Endothelial cell of umbilical vein (primary cell): Measurements from ENCODE around the gene WASL. TPM values are rescaled to one million over a fixed set of nuclear protein-coding genes. Genes with fewer than 3 reads are reported as not detected.
A peak's percentile ranks its signal among the peaks of the same experiment; 100 is the strongest.

Source experiments
- BruUV-seq: library from RNA; stranded (reverse); fragments of 400-500 nt; replicated peaks from 2 replicates; lab custom pipeline; 2021; lab: Mats Ljungman, UMichigan
- CTCF ChIA-PET: fragments of 300-600, 350-600 bp; sonication (Branson Sonifier 250); formaldehyde crosslinking; loops from one replicate; lab custom pipeline; 2021; ENCODE audit warnings: antibody characterized with exemption, inconsistent platforms; lab: Charles Lee
- POLR2A ChIA-PET: fragments of 300-600, 350-600 bp; sonication (Branson Sonifier 250); formaldehyde crosslinking; loops from one replicate; lab custom pipeline; 2021; ENCODE audit warnings: antibody characterized with exemption, inconsistent platforms; lab: Charles Lee
- DNase-seq: peaks from one replicate; pipeline ENCODE4 v3.0.0-alpha.2; 2011; ENCODE audit warnings: low read depth, low spot score
- FAIRE-seq: peaks from 2 replicates; lab custom pipeline; 2011; peaks lifted over from hg19 to GRCh38; lab: Jason Lieb, UNC
- H2AFZ ChIP-seq: 2 replicates; pipeline ENCODE4 v1.6.0; 2012; ENCODE audit warnings: low read depth, low read length, control low read depth, inconsistent platforms
- H3K27ac ChIP-seq: 2 replicates; pipeline ENCODE4 v1.5.1; 2011; ENCODE audit warnings: low read depth, mild to moderate bottlenecking, control low read depth, low read length, moderate library complexity; ENCODE audit not compliant: insufficient read depth
- H3K27me3 ChIP-seq, 2 experiments: 2 replicates each; pipeline versions ENCODE4 v1.6.0 to v1.6.1; 2011; ENCODE audit warnings: low read length in 2 of 2, mixed read lengths in 1 of 2; ENCODE audit not compliant: control insufficient read depth in 2 of 2, insufficient read depth in 2 of 2
- H3K36me3 ChIP-seq, 2 experiments: 2 replicates in 1 of 2; 3 replicates in 1 of 2; pipeline ENCODE4 v1.5.1; 2011; ENCODE audit warnings: low read length in 2 of 2, mild to moderate bottlenecking in 1 of 2, moderate library complexity in 1 of 2; ENCODE audit not compliant: control insufficient read depth in 2 of 2, insufficient read depth in 2 of 2; ENCODE audit errors: extremely low read depth in 1 of 2
- H3K4me1 ChIP-seq: 3 replicates; pipeline ENCODE4 v1.5.1; 2011; ENCODE audit warnings: mild to moderate bottlenecking, low read length; ENCODE audit not compliant: control insufficient read depth, insufficient read depth; ENCODE audit errors: extremely low read depth
- H3K4me2 ChIP-seq: 2 replicates; pipeline ENCODE4 v1.6.1; 2011; ENCODE audit warnings: low read length, control low read depth, mixed read lengths; ENCODE audit not compliant: insufficient read depth
- H3K4me3 ChIP-seq, 3 experiments: fragments of 200-600 bp in 1 of 3; sonication (generic), shearing (Covaris generic) in 1 of 3; replicated peaks in 1 of 3; 2 replicates each; pipeline ENCODE4 v1.5.1; 2011 to 2016; ENCODE audit warnings: control low read depth in 3 of 3, low read length in 3 of 3, mild to moderate bottlenecking in 2 of 3, inconsistent platforms in 1 of 3, low read depth in 1 of 3, moderate library complexity in 1 of 3; ENCODE audit not compliant: insufficient read depth in 1 of 3
- H3K79me2 ChIP-seq: 2 replicates; pipeline ENCODE4 v1.6.0; 2012; ENCODE audit warnings: low read length, inconsistent platforms; ENCODE audit not compliant: control insufficient read depth, insufficient read depth
- H3K9ac ChIP-seq: replicated peaks from 2 replicates; pipeline ENCODE3; 2011; ENCODE audit warnings: low read length, control low read depth; ENCODE audit not compliant: insufficient read depth; ENCODE audit errors: extremely low read depth
- H3K9me1 ChIP-seq: replicated peaks from 3 replicates; pipeline ENCODE4 v1.6.0; 2011; ENCODE audit warnings: mild to moderate bottlenecking, low read length; ENCODE audit not compliant: control insufficient read depth, insufficient read depth; ENCODE audit errors: extremely low read depth
- H3K9me3 ChIP-seq: replicated peaks from 2 replicates; pipeline ENCODE4 v1.5.1; 2012; ENCODE audit warnings: low read length, inconsistent platforms; ENCODE audit not compliant: control insufficient read depth, insufficient read depth
- H4K20me1 ChIP-seq: replicated peaks from 2 replicates; pipeline ENCODE3; 2011; ENCODE audit warnings: mild to moderate bottlenecking, low read length; ENCODE audit not compliant: control insufficient read depth, insufficient read depth; ENCODE audit errors: extremely low read depth
- CTCF ChIP-seq, 2 donors: IDR thresholded peaks; 1 replicate in 1 of 2; 2 replicates in 1 of 2; pipeline ENCODE4 v1.5.1; 2011; ENCODE audit warnings: low read length in 2 of 2, mild to moderate bottlenecking in 2 of 2, moderate library complexity in 2 of 2, control low read depth in 1 of 2, inconsistent platforms in 1 of 2, low read depth in 1 of 2; ENCODE audit not compliant: insufficient read depth in 1 of 2; ENCODE audit errors: extremely low read depth in 1 of 2
- EZH2 ChIP-seq: IDR thresholded peaks from 2 replicates; pipeline ENCODE4 v1.6.1; 2012; ENCODE audit warnings: borderline replicate concordance, low read depth, mild to moderate bottlenecking, moderate library complexity, low read length, inconsistent platforms; ENCODE audit not compliant: severe bottlenecking
- FOS ChIP-seq: IDR thresholded peaks from 2 replicates; pipeline ENCODE4 v1.6.1; 2011; ENCODE audit warnings: mild to moderate bottlenecking, low read length, moderate library complexity, borderline replicate concordance; ENCODE audit not compliant: insufficient read depth
- GATA2 ChIP-seq: IDR thresholded peaks from 2 replicates; pipeline ENCODE4 v1.7.0; 2011; ENCODE audit warnings: low read depth, mild to moderate bottlenecking, moderate library complexity, mixed read lengths, low read length; ENCODE audit not compliant: insufficient read length, insufficient read depth
- JUN ChIP-seq: IDR thresholded peaks from 2 replicates; pipeline ENCODE4 v1.6.1; 2011; ENCODE audit warnings: borderline replicate concordance, low read depth; ENCODE audit not compliant: insufficient read length, insufficient read depth
- MAX ChIP-seq: IDR thresholded peaks from 2 replicates; pipeline ENCODE4 v1.6.1; 2011; ENCODE audit not compliant: insufficient read depth, insufficient read length
- MYC ChIP-seq: IDR thresholded peaks from one replicate; pipeline ENCODE4 v1.6.1; 2011; ENCODE audit warnings: mild to moderate bottlenecking, low read depth, low read length
- POLR2A ChIP-seq: IDR thresholded peaks from 2 replicates; pipeline ENCODE4 v1.6.1; 2012; ENCODE audit warnings: low read depth, mild to moderate bottlenecking, control low read depth, low read length
- POLR2AphosphoS5 ChIP-seq: IDR thresholded peaks from 2 replicates; pipeline ENCODE4 v1.6.1; 2012; ENCODE audit warnings: low read depth, mild to moderate bottlenecking, control low read depth, low read length, moderate library complexity; ENCODE audit not compliant: insufficient read depth
- dilution Hi-C: fragments of 300-500 bp; cut with MboI; formaldehyde crosslinking; loops from one replicate; pipeline ENCODE4 v1.15.0; 2019; ENCODE audit warnings: low sequenced_read_pairs; ENCODE audit not compliant: extremely low pct_ligation_motif_present
- intact Hi-C: fragments of 100-400 bp; cut with micrococcal nuclease; formaldehyde crosslinking; loops from one replicate; pipeline ENCODE4 v1.10.0; 2022
- polyA plus RNA-seq, 4 experiments: library from polyadenylated mRNA; depleted of rRNA in 3 of 4; stranded (reverse) in 3 of 4; unstranded in 1 of 4; fragments of >200 nt; gene quantifications; 2 replicates each; pipeline versions ENCODE4 v1.2.1 to v1.2.3, GENCODE V29; 2011 to 2012; ENCODE audit warnings: missing spikeins in 1 of 4
- total RNA-seq: library from RNA; stranded (reverse); gene quantifications from 2 replicates; pipeline ENCODE4 v1.2.3, GENCODE V29; 2021

The WASL gene
- total and polyA plus RNA-seq, 2 donors (not counting 3 experiments of a cell fraction or from before 2014, with no cell fraction given) = 5.2 to 24.0 TPM

- intact Hi-C loops = loop anchor here (1.0 to 5.0 kb wide), 2 partner anchors 10 to 1284 kb away; partner anchors contain the start of gene POT1
- H2AFZ ChIP-seq = peak overlapping the region; percentile 54
- H3K9me1 ChIP-seq = no peaks in the 10 kb centered on the region
- no peaks in the 10 kb centered on the region for H3K9me3 ChIP-seq
- peaks cover 21% of the 10 kb centered on the region for H3K4me1 ChIP-seq
- POLR2A ChIA-PET = interaction anchor here (0.6 kb wide), 1 partner anchor 1106 kb away, joined by 3 read pairs; no protein-coding TSS in a partner anchor
- H3K4me3 ChIP-seq = peak overlapping the region in 1 of 3 experiments; percentile 9
- peak overlapping the region; percentile 10 for H3K9ac ChIP-seq
- peak; percentile 96 for DNase-seq
- H4K20me1 ChIP-seq = no peaks in the 10 kb centered on the region
- no peaks in the 10 kb centered on the region for H3K27me3 ChIP-seq
- no peaks in the 10 kb centered on the region for H3K79me2 ChIP-seq
- peak overlapping the region; percentile 10 for H3K27ac ChIP-seq
- BruUV-seq = TSS peak; percentile 56
- H3K4me2 ChIP-seq = peak overlapping the region; percentile 20
- CTCF ChIA-PET = interaction anchor here (0.7 to 4.4 kb wide), 13 partner anchors 9 to 229 kb away, joined by 3 to 25 read pairs (median 5); partner anchors contain the start of genes NDUFA5 and WASL
- no peaks in the 10 kb centered on the region for H3K36me3 ChIP-seq
- peak; percentile 92 for FAIRE-seq
- dilution Hi-C loops = no loop called here
- TF ChIP-seq POLR2AphosphoS5 (peak; percentile 36), MAX (no peak), EZH2 (no peak), FOS (peak; percentile 83), CTCF (IDR thresholded peaks at IDR 0.05; ENCODE audit: extremely low read depth in 1 of 2, insufficient read depth in 1 of 2, low read depth in 1 of 2, low read length in 2 of 2) (no peak), GATA2 (peak; percentile 86), POLR2A (no peak), JUN (peak; percentile 71), MYC (no peak)
Measured at GRCh38 chr7:123643495-123644441, 105.0 kb downstream of the WASL start.
